HG03280 (cell line): ENCODE data around the gene ATG2B.
A peak's percentile ranks its signal among the peaks of the same experiment; 100 is the strongest.
"Not testable (repeated sequence)": the region's sequence is repeated elsewhere in the genome, so short reads cannot be mapped to it uniquely, and the experiment has no call there.

Source experiments
- ATAC-seq: cut with Tn5 transposase; IDR thresholded peaks from one replicate; pipeline ENCODE4 v1.9.1; 2021; ENCODE audit warnings: mild to moderate bottlenecking, moderate library complexity; ENCODE audit not compliant: unreplicated experiment

The ATG2B gene

DNA sequence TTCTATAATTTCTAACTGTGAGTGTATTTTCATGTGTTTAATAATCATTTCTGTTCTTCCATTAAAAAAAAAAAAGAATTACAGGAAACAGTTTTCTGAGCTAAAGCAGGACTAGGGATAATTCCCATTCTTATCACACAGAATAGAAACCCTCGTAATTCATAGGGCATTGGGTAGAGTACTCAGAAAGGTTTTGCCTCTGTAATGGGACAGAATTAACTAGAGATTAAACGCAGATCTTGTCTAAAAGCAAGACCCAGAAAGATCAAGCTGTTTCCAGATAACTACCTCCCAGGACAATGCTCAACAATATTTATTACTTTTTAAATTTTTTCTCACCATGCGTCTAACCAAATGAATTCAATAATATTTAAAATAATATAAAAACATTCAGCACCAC lies 10.4 kb upstream of the ATG2B start:
- ATAC-seq: no peak

DNA sequence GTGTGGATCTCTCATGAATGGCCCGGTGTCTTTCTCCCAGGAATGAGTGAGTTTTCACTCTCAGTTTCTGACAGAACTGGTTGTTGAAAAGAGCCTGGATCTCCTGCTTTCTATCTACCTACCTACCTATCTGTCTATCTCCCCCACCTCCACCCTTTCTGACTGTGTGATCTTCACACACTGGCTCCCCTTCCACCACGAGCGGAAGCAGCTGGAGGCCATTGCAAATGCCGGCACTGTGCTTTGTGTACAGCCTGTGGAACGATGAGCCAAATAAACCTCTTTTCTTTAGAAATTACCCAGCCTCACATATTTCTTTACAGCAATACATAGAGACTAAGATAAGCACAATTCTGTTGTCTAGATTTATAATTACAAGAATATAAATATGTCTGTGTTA lies 7.4 kb upstream of the ATG2B start:
- ATAC-seq: no peak

DNA sequence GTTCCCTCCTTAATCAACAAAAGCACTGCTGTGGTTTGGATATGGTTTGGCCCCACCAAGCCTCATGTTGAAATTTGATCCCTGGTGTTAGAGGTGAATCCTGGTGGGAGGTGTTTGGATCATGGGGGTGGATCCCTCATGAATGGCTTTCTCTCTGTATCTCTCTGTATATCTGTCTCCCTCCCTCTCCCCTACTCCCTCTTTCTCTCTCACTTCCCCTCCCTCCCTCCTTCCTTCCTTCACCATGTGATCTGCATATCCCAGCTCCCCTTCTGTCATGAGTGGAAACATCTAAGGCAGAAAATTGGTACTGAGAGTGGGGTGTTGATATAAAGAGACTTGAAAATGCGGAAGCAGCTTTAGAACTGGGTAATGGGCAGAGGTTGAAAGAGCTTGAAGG lies 5.4 kb upstream of the ATG2B start:
- ATAC-seq: no peak

DNA sequence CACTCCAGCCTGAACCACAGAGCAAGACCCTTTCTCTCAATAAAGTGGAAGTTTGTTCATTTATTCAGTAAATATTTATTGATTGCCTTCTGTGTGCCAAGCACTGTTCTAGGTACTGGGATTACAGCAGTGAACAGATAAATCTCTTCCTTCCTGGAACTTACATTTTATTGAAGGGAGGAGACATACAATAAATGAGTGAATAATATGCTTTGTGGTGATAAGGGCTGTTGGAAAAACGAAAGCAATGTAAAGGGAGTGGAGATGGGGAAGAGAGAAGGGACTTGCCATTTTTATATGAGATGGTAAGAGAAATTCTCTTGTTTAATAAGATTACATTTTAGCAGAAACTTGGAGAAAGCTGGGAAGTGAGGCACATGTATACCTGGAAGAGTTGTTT lies 1.8 kb upstream of the ATG2B start:
- no peak for ATAC-seq

DNA sequence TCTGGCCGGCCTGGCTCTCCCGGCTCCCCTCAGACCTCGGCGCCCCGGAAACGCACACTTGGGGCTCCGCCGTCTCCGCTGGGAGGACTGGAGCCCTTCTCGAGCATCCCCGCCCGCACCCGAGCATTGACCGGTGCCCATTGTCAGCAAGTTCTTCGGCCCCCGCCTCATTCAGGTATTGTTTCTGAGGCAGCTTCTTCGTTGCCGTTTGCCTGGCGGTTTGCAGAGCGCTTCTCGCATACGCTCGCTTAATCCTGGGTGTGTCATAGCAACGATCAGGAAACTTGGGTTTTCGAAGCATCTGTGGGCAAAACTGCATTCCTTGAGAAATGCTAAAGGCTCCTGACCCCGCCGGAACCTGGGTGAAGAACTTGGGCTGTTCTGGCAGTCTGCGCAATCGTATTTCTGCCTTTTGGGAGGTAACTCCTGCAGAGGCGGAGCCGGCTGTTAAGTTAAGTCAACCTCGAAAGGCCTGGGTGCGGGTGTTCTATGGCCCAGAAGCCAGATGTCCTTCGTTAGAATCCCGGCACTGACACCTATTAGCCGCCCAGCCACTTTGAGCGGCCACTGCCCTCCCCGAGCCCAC lies 703 bp upstream of the ATG2B start:
- peak; percentile 23 for ATAC-seq

DNA sequence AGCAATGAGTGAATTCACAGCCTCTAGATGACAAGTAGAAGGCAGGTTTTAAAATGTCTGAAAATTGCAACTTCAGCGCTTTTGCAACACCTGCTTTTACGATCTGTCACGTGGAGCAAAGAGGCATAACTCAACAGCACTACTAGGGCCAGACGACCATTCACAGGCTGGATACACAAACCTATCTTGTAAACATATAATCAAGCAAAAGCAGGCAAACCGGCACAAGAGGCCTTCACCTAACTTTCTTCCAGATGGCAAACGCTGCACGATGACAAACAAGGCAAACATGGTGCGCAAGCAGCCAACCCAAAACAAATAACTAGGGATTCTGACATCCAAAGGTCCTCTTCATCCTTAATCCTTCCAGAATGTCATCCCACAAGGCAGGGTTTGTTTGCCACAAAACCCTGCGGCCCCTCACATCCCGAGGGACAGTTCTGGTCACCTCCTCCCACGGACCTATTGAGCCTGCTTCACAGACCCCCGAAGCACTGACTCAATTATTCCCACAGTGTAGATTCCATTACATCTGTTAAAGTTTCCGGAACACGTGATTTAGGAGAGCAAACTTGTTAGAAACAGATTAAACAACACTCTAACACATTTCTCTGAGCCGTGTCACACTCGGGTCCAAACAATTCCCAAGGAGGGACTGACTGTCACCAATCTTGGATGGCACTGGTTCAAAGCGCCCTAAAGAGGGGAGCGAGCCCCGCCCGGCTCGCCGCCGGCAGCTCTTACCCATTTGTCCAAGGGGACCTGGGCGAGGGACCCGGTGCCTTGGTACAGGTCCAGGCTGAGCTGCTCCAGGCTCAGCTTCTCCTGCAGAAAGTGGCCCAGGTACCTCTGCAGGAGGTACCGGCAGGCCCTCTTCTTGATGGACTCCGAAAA lies 823 bp downstream of the ATG2B start:
- ATAC-seq: no peak

DNA sequence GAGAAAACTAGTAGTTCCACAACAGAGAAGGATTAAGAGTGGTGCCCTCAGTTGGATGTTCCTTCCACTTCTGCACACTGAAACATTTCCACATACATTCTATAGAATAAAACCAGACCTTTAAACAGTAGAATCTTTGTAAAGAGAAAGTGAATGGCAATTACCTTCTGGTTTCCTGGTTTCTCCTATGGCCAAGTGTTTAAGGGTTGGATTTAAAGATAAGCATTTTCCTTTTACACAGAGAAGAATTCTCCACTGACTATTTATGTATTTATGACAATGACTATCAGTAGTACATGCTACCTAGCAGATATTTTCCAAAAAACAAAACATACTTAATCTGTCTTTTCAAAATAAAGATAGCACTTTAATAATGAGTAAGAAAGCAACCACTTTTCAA lies 3.2 kb downstream of the ATG2B start:
- no peak for ATAC-seq

DNA sequence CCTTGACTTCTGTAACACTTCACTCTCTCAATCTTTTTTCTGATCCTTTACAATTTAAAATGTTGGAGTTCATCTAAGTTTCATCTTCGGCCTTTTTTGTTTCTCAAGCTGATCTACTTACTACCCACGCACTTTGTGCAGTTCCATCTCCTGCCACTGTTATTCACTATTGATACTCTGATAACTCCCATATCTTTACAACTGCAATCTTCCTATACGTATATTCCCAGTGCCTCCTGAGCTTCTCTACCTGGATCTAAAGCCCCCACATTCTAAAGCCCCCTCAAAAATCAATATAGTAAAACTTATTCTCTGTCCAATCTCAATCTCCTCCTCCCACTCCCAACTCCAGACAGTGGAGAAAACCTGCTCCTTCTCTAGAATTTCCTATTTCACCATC lies 5.9 kb downstream of the ATG2B start:
- ATAC-seq: no peak

DNA sequence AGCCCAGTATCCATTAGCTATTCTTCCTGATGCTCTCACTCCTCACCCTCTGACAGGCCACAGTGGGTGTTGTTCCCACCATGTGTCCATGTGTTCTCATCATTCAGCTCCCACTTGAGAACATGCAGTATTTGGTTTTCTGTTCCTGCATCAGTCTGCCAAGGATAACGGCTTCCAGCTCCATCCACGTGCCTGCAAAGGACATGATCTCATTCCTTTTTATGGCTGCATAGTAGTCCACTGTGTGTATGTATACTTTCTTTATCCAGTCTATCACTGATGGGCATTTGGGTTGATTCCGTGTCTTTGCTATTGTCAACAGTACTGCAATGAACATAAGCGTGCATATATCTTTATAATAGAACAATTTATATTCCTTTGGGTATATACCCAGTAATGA lies 8.9 kb downstream of the ATG2B start:
- ATAC-seq: no peak

DNA sequence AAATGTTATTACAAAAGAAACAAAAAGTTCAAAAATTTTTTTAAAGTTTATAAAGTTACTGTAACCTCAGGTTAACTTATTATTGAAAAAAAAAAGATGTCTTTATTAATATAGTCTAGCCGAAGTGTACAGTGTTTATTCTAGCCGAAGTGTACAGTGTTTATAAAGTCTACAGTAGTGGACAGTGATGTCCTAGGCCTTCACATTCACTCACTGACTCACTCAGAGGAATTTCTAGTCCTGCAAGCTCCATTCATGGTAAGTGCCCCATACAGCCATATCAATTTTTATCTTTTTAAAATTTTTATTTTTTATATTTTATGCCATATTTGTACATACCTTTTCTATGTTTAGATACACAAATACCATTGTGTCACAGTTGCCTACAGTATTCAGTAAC lies 10.4 kb downstream of the ATG2B start:
- ATAC-seq: no peak

DNA sequence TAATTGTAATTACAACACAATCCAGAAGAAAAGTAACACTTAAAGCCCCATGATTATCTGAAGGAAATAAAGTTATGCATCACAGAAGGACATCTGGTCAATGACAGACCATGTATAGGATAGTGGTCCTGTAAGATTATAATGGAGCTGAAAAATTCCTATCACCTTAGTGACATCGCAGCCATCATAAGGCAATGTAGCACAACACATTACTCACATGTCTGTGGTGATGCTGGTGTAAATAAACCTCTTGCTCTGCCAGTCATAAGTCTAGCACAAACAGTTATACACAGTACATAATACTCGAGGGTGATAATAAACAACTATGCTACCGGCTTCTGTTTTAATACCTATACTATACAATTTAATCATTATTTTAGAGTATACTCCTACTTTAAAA lies 11.2 kb downstream of the ATG2B start:
- ATAC-seq: no peak

DNA sequence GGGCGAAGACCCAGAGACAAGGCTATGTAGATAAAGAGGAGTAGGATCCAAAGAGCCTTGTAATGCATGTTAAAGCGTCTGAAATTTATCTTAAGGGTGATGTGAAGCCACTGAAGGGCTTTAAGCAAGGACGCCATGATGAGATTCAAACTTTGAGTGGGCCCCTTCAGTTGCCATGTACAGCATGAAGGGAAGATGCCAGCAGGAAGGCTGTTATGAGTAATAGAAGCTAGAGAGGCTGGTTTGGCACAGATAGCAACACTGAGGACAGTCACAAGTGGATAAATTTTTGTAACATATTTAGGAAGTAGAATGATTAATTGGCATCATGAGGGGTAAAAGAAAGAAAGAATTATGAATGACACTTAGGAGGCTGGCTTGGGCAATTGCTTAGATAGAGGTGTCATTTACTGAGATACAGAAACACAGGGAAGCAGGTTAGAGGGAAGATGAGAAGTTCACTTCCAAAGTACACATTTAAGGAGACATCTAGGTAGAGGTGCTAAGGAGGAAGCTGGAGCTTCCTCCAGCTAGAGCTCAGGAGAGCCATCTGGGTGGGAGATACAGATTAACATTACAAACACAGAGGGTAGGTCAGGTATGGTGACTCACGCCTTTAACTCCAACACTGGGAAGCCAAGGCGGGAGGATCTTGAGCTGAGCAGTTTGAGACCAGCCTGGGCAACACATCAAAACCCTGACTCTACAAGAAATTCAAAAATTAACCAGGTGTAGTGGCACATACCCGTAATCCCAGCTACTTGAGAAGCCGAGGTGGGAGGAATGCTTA lies 13.7 kb downstream of the ATG2B start:
- ATAC-seq: no peak

DNA sequence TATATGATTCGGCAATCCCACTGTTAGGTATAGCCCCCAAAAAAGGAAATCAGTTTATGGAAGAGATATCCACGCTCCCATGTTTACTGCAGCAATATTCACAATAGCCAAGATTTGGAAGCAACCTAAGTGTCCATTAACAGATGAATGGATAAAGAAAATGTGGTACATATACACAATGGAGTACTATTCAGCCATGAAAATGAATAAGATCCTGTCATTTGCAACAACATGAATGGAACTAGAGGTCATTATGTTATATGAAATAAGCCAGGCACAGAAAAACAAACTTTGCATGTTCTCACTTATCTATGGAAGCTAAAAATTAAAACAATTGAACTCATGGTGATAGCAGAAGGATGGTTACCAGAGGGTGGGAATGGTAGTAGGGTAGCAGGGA lies 15.2 kb downstream of the ATG2B start:
- ATAC-seq: not testable (repeated sequence)

DNA sequence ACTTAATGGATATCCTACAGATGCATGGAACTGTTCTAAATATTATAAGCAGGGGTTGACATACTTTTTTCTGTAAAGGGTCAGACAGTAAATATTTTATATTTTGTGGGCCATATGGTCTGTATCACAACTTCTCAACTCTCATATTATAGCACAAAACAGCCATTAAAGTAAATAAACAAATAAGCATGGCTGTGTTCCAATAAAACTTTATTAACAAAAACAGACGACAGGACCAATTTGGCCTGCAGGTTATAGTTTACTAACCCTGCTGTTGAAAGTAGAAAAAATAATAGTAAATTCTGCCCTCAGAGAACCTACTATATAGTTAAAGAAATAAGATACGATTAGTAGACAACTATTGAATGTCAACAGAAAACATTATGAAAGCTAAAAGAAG lies 17.5 kb downstream of the ATG2B start:
- no peak for ATAC-seq

DNA sequence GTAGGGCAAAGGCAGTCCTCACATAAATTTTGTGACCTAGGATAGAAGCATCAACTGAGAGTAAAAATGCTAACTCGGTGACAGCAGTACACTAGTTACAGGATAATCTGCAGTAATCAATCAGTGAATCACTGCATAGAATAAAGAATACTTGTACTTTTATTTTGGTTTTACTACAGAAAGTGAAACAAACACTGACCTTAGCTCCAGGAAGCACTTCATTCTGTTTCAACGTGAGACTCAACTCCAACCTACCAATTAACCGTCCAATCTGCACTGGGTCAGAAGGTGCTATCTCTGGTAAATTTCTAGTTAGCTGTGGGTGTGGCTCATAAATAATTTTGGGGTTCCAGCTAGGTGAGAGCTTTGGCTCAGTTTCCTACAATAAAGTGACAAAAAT lies 21.8 kb downstream of the ATG2B start:
- ATAC-seq: no peak

DNA sequence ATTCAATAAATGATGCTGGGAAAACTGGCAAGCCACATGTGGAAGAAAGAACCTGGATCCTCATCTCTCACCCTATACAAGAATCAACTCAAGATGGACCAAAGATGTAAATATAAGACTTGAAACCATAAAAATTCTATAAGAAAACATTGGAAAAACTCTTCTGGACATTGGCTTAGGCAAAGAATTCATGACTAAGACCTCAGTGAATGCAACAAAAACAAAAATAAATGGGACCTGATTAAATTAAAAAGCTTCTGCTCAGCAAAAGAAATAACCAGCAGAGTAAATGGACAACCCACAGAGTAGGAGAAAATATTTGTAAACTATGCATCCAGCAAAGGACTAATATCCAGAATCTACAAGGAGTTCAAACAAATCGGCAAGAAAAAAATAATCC lies 24.6 kb downstream of the ATG2B start:
- no peak for ATAC-seq

DNA sequence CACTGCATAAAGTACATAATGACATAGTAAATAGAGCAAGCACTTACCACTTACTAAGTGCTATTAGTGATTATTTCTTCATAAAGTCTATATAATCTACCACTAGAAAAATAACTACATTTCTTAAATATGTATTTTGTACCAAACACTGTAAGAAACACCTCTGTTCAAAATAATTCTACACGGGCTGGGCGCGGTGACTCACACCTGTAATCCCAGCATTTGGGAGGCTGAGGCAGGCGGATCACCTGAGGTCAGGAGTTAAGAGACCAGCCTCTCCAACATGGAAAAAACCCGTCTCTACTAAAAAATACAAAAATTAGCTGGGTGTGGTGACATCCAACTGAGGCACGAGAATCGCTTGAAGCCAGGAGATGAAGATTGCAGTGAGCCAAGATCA lies 38.9 kb downstream of the ATG2B start:
- no peak for ATAC-seq

DNA sequence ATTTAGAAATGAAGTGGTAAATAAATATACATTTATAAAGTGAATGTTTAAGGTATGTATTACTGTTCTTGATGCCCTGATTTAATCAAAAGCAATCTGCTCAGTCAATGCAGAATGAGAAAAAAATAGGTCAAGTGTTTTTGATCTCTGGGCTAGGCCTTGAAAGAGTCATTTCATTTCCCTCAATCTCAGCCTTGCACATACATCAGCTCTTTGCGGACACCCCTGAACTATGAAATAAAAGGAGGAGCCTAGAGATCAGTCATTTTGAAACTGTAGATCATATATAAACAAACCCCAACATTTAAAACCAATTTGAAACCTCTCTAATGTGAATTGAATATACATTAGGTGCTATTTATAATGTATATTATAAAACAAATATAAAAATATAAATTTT lies 42.5 kb downstream of the ATG2B start:
- no peak for ATAC-seq

DNA sequence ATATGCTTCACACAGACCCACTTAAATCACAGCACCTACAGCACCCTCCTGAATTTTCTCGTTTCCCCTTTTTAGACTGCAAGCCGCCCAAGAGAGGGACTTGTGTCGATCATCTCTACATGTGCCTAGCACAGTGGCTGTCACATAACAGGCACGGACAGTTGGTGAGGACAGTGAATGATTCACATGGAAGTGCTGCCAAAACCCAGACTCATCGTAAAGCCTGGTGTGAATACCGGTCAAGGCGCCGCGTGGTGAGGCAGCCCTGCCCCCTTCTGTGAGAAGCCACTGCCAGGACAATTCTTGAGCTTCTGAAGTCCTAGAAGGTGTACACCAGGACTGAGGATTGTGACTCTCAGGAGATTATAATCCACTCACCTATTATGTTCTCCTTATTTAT lies 44.3 kb downstream of the ATG2B start:
- no peak for ATAC-seq

DNA sequence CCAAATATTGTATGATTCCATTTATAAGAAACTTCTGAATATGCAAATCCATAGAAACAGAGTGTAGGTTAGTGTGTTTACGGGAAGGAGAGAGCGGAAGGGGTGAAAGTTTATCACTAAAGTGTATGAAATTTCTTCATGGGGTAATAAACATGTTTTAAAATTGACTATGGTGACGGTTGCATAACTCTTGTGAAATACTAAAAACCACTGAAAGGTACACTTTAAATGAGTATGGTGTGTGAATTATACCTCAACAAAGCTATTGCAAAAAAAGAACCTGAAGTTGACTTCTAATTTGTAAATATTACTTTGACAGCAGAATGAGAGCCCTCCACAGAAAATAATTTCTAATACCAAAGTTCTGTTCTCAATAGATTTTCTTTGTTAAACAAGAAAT lies 47.1 kb downstream of the ATG2B start:
- no peak for ATAC-seq

DNA sequence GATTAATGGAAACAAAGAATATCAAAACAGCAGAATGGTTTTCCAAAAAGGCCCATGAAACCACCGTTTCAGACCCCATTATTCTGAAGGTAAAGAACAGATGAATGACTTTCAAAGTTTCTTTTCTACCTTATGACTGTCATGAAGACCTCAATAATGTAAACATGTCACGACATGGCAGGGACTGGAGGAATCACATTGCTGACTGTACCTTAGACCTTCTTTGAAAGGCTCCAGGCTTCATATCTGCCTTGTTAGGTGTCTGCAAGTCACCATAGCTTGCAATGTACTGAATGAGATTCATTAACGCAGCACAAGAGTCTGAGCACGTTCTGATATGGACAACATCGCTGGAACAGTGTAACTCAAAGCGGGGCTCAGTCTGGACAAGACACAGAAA lies 52.2 kb downstream of the ATG2B start:
- no peak for ATAC-seq

DNA sequence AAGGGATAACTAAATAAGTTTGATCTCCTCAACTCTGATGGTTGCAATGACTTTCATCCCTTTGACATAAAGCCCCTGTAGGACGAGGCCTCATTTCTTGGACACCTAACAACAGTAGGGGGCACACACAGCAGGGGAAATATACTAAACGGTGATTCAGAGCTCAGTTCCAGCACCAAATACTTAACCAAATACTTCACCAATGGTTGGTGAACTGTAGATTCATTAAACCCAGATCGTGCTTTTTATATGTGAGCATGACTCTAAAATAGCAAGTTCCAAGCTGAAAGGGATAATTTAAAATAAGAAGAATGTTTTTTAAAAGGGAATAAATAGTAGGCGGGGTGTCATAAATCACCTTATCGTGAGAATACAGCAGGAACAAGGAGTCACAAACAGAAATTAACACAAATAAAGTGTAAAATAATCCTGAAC lies 53.2 kb downstream of the ATG2B start:
- no peak for ATAC-seq
